ENCODE measurements around the gene PPFIA4.

GRCh38 chr1:202989879-202990278 lies 36.4 kb upstream of the PPFIA4 start:
- TF ChIP-seq POLR2A (IDR thresholded peaks at IDR 0.05), result no peak
- TF ChIP-seq CTCF (IDR thresholded peaks at IDR 0.05), result no peak
